DMS 273 (cell line): ENCODE data around the gene IGSF3.

Source experiments
- DNase-seq: peaks from one replicate; lab custom pipeline; 2025; ENCODE audit not compliant: unreplicated experiment; lab: John Stamatoyannopoulos, UW

The IGSF3 gene

DNA sequence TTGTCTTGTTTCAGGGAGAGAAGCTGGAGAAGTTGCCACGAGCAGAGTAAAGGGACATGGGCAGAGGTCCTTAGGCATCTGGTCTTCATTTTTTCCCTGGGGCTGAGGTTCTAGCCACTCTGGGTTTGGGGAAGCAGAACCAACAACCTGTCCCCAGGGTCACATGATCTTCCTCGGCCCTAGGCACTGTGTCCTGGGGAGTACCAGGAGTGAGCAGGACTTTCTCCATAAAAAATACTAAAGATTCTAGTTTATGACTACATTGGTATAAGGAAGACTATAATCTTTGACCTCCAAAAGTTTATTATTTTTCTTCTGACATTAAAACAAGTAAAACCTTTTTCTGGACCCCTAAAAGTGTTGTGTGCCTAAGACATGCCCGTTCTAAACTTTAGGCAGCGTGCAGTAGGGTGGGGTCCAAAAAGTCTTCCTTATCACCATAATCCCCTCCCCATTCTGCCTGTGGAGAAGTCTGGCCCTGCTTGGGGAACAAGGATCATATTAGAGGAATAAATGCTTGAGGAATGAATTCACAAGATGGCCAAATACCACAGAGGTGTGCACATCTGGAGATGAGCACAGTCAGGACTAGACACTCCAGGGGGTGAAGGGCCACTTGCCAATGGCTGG is 19.3 kb upstream of the IGSF3 start:
- no peak for DNase-seq

DNA sequence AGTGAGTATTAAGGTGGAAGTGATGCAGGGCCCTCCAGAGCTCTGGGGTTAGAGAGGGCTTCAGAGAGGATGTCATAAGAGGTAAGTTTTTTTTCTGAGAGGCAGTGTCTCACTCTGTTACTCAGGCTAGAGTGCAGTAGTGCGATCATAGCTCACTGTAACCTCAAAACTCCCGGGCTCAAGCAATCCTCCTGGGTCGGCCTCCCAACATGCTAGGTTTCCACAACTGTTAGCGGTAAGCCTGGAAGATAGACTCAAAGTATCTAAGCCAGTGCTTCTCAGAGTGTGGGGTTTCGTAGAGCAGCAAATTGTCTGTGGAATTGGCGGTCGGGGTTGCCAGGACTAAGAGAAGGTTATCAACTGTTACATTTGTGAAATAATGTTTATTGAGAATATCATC is 18.6 kb upstream of the IGSF3 start:
- no peak for DNase-seq

DNA sequence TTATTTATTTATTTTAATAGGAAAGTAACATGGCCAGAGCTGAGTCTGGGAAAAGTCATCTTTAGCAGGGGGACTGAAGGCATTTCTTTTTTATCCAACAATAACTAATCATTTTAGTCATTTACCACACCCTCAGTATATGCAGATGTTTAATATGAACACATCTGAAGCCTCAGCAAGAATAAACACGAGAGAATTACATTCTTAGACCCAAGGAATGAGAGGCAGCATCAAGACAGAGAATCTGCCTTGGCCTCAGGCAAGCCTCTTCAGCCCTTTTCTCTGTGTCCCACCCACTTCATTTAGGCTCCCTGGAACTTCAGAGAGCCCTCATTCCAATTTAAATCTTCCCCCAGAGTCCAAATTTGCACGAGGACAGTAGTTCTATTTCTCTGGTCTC is 17.0 kb upstream of the IGSF3 start:
- DNase-seq: no peak

DNA sequence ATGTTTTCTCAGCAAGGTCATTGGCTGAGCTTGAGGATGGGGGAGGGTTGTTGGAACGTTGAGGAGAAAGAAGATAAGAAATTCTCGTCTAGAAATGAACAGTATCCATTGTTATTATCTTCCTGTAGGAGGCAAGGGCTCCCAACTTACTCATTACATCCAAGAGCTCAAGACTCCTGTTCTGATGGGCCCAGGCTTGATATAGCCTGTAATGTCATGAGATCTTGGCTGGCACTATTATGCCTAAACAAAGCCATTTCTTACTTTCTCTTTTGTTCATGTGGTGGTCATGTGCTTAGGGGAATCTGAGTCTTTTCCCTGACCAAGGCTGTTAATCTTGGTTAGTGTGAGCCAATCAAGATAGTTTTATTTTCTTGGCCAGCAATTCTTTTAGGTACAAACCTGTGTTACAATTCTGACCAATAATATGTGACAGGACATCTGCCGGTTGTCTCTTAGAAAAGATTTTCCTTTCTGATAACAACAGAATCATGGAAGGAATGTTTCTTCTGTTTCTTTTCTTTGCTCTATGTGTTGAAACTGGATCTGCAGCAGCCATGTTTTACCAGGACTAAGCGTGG is 15.2 kb upstream of the IGSF3 start:
- DNase-seq: no peak

DNA sequence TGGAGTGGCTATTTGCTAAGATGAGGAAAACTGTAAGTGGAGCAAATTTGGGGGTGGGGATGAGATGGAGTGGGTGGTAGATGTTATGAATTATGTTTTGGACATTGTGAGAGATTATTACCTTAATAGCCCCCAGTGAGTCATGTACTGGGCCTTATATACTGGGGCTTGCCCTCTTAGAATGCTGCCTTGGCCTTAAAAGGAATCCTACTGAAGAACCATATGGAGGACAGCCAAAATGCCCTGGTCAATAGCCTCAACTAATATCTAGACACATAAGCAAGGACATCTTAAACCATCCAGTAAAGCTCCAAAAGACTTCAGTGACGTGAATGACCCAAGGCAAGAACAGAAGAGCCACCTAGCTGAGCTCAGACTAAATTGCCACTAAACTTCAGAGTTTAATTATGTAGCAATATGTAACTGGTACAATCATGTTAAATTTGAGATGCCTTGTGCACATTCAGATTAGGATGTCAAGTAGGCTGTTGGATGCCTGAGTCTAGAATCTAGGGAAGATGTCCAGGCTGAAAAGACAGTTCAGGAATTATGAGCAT is 13.9 kb upstream of the IGSF3 start:
- no peak for DNase-seq

DNA sequence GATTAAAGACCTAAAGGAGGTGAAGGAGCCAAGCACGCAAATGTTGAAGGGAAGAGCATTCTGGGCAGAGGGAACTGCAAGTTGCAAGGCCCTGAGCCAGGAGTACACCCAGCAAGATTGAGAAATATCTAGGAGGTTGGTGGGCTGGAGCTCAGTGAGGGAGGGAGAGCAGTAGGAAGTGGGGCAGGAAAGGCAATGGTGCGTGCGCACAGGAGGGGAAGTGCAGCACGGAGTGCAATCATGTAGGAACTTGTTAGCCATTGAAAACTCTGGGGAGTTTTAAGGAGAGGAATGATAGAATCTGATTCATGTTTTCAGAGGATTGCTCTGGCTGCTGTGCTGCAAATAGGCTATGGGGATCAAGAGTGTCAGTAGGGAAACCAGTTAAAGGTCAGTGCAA is 13.2 kb upstream of the IGSF3 start:
- no peak for DNase-seq

DNA sequence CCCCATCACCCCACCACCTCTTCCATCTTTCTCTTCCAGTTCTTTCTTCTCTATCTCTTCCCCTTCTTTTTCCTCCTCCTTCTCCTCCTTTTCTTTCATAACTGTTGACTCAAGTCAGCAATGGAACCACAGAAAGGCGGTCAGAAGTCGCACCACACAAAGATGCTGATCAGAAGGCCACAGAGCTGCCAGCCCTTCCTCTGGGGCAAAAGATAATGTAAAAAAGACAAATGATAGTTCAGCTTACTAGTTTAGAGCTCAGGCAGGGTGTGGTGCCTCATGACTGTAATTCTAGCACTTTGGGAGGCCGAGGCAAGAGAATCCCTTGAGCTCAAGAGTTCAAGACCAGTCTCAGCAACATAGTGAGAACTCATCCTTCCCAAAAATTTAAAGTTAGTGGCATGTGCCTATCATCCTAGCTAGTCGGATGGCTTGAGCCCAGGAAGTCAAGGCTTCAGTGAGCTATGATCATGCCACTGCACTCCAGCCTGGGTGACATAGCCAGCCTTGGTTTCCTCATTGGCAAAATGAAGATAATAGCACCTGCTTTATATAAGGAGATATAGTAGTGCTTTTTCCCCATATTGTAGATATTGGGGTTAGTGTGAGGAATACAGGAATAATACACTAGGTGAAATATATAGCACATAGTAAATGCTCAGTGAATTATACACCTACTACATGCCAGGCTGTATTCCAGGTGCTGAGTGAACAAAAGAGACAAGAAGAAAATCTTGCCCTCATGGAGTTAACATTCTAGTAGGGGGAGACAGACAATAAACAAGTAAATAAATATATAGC is 12.5 kb upstream of the IGSF3 start:
- no peak for DNase-seq

DNA sequence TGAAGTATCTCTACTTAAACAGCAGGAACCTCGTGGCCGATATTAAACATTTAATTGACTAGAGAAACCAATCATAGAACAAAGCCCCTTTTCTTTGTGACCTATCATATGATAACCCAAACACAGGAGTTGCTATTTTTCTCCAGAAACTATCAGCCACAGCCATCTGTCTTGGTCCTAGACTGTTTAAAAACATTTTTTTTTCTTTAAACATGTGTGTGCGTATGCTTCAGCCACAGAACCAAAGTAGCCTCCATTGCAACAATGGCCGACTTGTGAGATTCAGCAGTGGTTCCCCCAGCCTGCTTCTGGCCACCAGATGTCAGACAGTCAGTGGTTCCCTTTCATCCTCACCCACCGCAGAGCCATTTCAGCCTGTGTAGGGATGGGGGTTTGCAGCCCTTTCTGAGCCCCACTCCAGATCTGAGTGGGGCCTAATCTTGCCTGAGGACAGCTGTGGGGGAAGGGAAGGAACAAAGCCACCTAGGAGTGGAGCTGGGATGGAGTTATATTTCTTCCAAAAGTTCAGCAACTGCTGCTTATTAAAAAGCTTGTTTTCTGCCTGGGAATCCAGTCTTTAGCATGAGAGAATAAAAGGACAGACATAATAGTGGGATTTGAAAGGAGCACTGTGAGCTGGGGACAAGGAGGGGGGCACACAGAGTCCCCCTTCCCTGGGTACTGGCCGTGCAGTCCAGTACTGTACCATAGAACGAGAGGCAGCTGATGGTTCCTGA is 11.7 kb upstream of the IGSF3 start:
- peak; percentile 33 for DNase-seq

DNA sequence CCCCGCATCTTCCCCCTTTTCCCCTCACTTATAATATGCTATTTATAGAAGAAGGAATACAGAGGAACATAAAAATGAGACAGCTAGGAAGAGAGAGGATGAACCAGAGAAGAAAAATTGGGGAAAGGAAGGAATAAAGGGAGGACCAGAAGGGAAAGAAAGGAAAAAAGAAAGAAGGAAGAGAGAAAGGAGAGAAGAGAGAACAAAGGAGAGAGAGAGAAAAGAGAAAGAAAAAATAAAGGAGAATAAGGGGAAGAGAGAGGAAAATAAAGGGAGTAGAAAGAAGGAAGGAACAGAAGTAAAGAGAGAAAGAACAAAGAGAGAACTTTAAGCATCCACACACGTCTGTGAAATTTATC is 11.2 kb upstream of the IGSF3 start:
- no peak for DNase-seq

DNA sequence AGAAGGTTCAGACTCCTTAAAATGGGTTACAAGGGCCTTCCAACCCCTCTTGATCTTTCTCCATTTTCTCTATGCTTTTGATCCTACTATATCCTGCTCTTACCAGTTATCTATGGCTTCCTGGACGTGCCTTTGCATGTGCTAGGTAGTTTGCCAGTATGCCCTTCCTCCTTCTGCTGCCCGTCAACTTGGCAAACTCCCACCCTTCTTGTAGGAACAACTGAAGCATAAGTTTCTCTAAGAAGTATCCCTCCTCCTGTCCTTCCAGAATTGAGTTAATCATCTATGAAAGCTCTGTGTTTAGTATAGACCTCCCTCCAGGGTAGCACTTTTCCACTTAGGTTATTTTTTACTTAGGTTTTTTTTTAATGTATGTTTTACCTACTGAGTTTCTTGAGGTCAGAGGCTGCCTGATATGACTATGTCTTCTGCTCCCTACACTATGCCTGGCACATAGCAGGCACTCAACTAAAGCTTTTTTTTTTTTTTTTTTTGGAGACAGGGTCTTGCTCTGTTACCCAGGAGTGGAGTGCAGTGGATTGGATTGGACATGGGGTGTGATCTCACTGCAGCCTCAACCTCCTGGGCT is 10.0 kb upstream of the IGSF3 start:
- DNase-seq: no peak

DNA sequence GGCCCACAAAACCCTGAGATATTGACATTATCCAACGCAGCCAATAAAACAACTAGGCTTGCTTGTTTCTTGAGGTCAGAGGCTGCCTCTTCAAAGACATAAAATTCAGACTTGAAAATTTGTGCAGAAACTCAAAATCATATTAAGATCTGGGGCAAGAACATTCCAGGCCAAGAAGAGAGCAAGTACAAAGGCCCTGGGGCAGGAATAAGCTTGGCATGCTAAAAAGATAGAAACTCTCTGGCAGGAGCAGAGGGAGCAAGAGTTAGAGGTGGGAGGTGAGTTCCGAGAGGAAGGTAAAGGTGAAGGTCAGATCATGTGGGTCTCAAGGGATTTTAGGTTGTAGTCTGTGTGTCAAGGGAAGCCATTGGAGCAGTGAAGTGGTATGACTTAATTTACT is 8.8 kb upstream of the IGSF3 start:
- DNase-seq: no peak

DNA sequence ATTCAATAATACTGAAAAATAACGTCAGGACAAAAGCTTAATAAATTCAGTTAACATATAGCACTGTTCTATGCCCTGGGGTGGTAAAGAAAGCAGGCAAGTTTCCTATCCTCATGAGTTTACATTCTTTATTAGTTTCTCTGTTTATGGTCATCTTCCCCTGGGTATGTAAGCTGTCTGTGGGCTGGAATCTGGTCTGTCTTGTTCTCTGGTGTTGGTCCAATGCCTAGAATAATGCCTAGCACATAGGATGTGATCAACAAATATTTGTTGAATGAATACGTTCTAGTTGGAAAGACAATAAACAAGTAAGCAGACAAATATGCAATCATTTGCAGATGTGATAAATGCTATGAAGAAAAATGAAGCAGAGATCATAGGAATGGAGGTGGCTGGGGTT is 7.2 kb upstream of the IGSF3 start:
- DNase-seq: no peak

DNA sequence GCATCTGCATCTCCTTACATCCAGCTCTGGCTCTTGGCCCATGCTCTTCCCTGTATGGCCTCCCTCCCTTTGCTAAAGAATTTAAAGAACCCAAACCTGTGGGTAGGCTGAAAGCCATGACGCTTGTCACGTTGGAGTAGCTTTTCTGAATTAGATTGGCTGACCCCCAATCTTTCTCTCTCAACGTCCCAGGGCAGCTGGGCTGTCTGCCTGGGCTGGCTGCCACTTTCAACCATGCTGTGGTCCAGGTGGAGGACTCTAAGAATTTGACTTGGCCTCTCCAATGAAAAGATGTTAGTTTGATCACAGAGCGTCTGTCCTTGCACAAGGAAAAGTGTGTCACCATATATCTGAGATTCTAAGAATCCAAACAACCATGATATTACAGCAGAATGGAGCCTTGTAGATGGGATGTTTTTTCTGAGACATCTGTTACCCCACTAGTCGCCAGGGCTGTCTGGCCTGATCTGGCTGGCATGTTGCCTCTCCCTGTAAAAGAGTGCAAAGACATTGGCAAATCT is 6.5 kb upstream of the IGSF3 start:
- DNase-seq: peak; percentile 92

DNA sequence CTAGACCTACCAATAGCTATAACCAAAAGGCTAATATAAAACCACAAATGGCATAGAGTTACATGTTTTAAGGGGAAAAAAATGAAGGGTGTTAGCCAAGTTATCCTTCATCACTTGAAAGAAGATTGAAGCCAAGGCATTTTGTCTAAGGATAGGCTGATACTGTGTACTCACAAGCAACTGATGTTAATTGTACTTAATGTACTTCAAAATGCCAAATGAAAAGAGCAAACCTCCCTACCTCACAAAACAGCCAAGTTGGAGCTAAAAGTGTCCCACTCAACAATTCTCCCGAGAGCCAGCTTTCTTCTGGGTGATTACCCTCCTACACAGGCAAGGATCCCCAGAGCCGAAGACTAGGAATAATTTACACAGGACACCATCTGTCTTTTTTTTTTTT is 4.4 kb upstream of the IGSF3 start:
- DNase-seq: peak; percentile 73

DNA sequence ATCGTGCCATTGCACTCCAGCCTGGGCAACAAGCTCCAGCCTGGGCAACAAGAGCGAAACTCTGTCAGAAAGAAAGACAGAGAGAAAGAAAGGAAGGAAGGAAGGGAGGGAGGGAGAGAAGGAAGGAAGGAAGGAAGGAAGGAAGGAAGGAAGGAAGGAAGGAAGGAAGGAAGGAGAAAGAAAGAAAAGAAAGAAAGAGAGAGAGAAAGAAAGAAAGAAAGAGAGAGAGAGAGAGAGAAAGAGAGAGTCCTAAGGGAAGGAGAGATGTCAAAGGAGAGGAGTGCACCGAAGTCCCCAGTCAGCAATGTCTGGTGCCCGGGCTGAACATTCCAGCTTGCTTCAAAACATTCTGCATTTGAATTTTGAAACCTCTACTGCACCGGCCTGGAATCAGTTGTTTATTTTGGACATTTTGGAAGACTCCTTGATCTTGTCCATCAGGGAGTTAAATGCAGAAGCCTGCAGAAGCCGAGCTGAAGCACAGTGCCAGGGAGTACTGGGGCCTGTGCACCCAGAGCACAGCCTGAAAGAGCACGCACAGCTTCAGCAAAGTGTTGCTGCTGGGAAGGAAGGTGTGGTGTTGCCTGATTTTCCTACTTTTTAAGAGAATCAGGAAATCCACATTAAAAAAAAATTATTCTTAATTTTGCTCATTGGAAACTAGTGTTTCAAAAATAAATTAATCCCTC is 3.7 kb upstream of the IGSF3 start:
- no peak for DNase-seq

DNA sequence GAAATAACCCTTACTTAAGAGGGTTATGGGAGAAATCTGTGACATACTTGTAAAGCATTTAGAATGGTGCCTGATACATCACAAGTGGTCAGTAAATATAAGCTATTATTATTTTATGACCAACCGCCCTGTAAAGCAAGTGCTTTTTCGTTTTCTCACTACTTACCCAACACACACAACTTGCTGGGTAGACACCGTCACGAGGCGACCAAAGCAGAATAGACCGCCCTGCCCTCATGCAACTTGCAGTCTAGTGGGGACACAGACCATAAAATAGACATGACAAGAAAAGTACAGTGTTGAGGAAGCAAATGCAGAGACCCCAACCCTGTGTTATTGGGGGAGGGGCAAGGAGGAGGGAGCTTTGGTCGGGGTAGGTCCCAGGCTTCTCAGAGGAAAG is 744 bp upstream of the IGSF3 start:
- DNase-seq: no peak

DNA sequence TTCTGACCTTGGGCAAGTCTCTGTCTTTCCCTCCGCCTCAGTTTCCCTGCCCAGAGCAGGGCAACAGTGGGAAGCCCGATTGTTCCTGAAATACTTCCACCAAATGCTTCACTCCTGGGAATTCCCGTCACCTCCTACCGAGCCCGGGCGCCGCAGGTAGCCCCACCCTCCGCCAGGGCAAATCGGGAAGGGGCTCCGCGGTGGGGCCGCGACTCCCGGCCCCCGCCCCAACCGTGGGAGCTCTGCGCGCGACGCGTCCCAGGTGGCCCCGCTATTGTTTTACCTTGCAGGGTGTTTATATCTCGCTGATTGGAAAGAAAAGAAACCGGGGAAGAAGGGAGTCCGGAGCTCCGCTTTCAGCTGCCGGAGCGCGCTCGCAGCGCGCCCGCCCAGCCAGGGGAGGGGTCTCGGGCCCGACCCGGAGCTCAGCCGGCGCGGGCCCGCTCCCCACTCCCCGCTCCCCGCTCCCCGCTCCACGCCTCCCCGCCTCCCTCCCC is 407 bp downstream of the IGSF3 start:
- DNase-seq: peak; percentile 62

DNA sequence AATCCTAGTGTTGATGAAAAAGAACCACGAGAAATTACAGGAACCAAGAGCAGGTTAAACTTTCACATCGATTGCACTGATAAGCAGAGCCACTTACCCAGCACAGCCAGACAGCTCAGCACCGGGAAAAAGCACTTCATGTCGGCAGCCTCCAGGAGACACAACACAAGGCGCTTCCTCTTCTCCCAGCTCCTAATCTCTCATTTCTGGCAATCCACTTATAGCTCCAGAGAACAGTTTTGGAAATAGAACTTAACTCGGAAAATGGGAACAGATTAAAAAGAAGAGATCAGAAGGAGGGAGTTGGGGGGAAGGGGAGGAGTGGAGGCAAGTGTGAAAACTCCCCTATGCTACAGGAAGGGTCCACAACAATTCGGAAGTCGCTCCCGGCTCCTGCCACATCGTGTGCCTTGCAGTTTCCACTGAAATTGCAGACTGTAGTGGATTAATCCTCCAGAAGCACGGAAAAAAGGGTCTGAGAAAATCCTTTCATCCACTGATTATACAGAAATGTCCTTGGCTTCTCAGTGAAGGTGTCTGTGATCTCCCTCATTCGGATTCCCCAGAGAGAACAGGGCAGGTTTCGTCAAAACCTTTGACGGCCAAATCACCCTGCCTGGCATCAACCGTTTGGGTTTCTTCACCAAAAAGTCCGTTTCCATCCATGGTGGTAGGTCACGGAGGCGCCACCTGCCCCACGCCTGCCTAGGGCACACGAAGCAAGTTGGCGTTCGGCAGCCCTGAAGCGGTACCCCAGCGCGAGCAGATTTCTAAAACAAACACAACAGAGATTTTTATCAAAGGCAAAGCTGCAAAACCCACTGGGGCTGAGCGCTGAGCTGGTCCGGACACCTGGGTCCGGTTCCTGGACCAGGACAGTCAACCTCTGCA is 1.1 kb downstream of the IGSF3 start:
- peak; percentile 42 for DNase-seq

DNA sequence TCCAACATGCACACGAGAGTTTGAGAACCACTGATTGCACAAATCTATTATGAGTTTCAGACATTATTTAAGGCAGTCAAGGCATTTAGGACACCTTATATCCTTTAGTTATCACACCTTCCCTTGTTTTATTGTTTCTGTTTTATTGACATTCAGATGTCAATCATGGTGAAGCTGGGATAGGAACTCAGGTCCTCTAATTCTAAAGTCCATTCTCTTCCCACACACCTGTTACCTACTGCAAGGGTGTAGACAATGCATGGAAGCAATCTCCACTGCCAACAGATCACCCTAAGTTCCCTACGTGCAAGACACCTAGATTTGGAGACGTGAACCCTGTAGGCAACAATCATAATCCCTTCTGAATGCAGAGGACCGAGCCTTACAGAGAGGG is 2.6 kb downstream of the IGSF3 start:
- no peak for DNase-seq
